Fibroblast of skin of left biceps (primary cell): ENCODE data around the gene SOCS1.

Experiments used
- DNase-seq, 2 experiments: peaks; one replicate each; pipeline ENCODE4 v3.0.0-alpha.2; 2013; ENCODE audit warnings: low read depth in 2 of 2

The SOCS1 gene

DNA sequence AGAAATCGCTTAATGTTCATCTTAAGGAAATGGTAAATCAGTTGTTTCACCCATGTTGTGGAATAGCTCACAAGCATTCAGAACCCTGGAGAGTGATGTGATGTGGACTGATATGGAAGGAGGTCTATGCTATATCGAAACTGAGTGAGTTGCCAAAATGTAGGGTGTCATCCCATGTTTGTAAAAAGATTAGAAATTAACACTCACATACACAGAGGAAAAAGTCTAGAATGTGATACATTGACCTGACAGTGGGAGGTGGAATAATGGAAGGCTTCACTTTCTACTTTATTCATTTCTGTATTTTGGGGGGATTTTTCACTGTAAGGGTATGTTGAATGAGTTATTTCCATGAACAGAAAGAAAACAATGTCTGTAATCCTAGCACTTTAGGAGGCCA is 29.8 kb upstream of the SOCS1 start:
- DNase-seq, result no peak

DNA sequence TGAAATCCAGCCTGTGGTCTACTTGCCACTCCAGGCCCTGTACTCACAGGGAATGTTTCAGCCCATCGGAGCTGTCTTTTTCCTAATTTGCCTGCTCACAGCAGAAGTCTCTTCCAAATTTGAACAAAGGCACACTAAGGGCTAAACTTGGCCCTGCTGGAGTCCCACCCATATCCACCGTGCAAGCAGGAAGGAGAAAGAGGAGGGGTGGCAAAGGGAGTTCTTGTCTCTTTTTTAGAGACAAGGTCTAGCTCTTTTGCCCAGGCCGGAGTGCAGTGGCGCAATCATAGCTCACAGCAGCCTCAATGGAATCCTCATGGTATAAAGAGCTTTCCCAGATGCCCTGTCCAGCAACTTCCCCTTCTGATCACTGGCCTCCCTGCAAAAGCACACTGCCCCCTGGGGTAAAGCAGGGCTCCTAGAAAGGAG is 27.8 kb upstream of the SOCS1 start:
- DNase-seq, result no peak

DNA sequence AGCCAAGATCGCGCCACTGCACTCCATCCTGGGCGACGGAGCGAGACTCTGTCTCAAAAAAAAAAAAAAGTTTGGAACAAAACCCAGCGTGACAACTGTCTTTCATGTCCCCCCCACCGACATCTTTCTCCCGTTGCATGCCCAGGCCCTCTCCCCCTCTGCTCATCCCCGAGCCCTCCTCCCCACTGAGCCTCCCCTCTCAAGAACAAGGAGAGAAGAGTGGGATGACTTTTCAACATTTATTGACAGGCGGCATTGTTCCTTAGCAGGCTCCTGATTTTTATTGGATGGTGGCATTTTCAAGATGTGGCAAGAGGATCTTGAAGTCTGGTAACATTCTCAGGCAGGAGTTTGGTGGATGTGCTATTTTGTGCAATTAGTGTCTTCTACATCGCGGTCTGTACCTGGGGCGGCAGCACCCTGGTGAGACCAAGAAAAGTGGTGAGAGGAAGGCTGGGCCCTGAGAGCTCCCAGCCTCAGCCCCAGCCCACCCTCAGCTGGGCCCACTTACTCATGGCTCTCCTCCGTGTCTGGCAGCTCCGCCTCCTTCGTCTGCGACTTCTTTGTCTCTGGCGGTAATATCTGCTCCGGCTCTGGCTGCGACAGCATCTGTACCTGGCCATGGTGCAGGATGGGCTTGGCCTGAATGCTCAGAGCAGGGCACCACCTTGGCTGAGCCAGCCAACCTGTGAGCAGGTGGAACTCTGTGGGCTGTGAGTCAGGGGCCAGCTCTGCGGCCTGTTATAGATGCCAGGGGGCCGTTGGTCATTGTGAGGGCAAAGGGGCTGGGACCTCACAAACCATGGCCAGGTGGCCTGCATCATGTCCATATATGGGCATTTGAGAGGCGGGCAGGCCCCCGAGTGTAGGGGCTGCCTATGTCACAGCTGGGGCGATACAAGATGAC is 24.9 kb upstream of the SOCS1 start, which contains the start of gene PRM1:
Gene PRM1 (minus strand): TSS at position 715 of the 907 bp plus-strand sequence. CDS start 92 bp downstream, at position 623.
- no peak for DNase-seq

DNA sequence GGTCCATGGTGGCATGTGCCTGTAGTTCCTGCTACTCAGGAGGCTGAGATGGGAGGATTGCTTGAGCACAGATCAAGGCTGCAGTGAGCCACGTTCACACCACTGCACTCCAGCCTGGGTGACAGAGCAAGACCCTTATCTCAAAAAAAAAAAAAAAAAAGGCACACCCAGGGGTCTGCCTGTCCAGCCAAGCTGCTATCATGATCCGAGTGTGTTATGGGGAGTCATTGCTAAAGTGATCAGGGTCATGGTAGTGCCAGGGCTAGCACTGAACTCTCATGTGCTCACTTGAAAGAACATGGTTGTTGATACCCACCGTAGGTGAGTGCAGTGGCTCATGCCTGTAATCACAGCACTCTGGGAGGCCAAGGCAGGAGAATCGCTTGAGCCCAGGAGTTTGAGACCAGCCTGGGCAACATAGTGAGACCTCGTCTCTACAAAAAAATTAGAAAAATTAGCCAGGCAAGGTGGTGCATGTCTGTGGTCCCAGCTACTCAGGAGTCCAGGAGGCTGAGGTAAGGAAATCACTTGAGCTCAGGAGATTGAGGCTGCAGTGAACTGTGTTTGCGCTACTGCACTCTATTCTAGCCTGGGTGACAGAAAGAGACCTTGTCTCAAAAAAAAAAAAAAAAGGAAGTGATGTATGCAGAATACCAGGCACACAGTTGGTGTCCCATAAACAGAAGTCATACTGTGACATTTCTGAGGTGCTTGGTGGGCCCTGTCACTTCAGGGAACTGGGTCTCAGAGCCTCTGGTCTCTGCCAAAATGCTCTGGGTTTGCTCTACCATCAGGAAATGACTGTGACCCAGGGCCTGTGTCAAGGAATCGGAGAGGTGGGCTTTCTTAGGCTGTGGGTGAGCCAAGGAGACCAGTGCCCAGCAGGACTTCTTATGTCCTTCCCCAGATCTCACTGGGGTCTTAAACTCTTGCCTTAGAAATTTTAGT is 23.0 kb upstream of the SOCS1 start:
- no peak for DNase-seq

DNA sequence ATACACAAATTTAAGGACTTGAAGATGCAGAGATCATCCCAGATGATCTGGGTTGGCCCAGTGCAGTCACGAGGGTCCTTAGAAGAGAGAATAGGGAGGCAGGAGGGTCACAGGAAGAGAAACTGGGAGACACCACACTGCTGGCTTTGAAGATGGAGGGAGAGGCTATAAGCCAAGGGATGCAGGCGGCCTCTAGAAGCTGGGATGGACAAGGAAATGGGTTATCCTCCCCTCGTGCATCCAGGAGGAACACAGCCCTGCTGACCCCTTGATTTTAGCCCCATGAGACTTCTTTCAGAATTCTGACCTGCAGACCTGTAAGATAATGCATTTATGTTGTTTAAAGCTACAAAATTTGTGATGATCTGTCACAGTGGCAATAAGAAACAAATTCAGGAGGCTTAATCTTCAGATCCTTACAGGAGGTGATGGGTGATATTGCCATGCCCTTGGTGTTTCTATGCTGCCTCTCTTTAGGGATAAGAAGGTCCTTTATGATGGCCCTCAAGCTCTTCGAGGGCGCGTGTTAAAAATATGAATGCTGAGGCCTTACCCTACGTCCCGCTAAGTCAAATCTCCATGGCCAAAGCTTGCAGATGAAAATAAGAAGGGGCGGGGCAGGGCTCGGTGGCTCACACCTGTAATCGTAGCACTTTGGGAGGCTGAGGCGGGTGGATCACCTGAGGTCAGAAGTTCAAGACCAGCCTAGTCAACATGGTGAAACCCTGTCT is 21.8 kb upstream of the SOCS1 start:
- DNase-seq, result no peak

DNA sequence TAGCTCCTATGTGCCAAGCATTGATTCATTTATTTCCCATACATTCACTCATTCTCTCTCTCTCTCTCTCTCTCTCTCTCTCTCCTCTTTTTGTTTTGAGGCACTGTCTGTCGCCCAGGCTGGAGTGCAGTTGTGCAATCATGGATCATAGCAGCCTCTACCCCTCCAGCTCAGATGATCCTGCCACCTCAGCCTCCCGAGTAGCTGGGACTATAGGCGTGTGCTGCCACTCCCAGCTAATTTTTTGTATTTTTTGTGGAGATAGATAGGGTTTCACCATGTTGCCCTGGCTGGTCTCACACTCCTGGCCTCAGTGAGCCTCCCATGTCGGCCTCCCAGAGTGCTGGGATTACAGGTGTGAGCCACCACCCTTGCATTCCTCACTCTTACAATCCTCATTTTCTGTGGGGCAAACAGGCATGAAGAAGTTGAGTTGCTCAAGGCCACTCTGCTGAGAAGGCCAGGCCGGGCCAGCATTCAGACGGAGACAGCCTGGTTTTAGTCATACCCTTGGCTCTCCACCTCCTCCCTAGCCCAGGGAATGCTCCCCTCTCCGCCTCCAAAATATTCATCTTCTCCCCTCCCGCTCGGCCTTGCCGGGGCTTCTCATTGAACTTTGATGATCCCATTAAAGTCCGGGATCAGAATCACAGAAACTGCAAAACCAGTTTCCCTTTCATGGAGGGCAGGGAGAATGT is 21.0 kb upstream of the SOCS1 start:
- DNase-seq, result no peak

DNA sequence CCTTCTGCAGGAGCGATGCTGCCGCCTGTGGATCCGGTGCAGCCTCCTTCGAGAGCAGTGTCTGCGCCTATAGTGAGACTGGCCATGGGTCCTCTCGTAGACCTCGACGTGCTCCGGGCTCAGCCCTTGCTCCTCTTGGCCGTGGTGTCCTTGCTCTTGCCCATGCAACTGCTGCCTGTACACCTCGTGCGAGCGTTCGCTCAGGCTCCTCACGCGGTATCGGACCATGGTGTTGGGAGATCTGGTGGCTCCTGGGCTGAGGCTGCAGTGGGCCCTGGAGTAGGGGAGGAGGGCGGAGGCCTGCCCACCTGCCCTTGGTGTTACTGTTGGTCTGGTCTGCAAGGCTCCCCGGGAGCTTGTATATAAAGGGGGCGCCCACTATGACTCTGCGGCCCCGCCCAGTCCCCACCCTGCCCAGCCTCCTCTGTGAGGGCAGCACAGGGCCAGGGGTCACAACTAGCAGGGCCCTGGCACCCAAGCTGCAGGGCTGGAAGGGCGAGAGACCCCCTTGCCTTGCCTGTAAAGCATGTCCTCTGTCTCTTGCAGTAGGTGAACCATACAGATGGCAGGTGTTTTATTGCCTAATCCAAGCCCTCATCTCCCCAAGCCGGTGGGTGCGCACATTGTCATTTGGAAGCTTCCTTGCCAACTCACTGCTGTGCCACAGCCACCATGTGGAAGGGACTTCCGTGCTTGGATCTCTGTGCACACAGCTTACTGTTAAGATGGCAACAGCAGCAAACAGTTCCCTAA is 20.3 kb upstream of the SOCS1 start, which contains the start of gene PRM2:
Gene PRM2 (minus strand): TSS at position 338 of the 753 bp plus-strand sequence. CDS start 110 bp downstream, at position 228.
- DNase-seq, result no peak

DNA sequence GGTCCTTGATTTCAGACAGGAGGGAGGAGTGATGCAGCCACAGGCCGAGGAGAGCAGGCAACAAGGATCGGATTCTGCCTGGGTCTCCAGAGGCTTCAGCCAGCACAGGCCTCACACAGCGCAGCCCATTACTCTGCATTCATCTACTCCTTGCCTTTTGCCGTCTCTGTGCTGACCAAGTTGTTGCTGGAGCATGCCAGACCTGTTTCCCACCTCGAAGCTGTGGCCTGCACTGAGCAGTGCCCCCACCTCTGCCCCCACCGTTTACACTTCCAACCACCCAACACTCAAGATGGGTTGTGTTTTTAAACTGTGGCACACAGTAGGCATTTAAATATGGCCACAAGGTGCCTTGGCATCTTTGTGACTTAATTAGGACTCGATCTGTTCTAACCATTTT is 19.0 kb upstream of the SOCS1 start:
- no peak for DNase-seq

DNA sequence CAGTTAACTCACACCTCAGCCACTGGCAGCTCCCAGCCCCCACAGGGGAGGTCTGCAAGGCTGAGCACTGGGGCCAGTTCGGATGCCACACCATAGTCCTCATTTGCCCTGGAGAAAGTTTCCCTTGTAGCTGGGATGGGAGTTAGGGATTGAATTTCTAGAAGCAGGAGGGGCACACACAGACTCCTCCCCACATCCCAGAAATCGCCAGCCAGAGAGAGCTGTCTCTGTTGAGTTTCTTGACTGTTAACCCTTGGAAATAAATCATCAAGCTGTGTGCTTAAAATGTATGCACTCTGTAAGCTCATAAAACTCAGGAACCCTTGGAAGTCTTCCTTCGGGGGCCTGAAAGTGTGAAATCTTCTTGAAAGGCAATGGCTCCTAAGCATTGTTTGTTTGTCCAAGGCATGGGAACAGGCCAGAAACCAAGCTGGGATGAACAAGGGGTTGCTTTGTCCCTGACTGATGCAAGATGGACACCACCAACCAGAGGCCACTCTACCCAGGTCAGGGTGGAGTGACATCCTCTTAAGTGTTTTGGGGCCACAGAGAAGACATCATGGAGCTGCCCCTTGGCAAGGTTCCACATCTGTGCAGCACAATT is 17.8 kb upstream of the SOCS1 start:
- no peak for DNase-seq

DNA sequence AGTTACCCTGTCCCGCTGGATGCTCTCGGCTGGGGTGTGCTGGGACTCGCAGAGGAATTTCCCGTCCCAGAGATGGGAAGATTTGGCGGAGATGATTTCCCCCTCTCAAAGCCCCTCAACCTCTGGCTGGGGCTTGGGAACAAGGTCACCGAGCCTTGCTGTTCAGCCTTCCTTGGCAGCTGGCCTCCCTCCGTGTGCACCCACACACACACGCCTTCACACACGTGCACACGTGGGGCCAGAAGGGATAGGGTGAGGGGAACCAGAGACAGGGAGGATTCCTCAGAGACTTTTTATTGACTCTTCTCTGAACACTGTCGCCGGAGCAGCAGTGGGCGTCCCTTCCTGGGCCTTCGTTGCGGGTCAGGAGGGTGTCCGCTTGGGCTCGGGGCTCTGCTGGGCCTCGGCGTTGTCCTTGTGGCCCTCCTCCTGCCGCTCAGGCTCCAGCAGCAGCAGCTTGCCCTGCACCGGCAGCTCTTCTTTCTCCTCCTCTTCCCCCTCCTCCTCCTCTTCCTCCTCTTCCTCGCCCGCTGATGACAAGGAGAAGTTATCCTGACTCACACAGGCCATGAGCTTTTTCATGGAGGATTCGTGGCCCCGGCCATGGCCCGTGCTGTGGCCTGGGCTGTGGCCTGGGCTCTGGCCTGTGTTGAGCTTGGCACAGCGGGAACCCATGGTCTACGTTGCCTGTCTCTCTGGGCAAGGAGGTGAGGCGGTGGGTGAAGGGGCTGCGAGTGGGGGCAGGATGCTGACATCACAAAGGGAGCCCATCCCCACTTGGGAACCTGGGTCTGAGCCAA is 17.1 kb upstream of the SOCS1 start, which contains the start of gene PRM3:
Gene PRM3 (minus strand): TSS at position 709 of the 800 bp plus-strand sequence. CDS start 34 bp downstream, at position 675.
- DNase-seq, result no peak

DNA sequence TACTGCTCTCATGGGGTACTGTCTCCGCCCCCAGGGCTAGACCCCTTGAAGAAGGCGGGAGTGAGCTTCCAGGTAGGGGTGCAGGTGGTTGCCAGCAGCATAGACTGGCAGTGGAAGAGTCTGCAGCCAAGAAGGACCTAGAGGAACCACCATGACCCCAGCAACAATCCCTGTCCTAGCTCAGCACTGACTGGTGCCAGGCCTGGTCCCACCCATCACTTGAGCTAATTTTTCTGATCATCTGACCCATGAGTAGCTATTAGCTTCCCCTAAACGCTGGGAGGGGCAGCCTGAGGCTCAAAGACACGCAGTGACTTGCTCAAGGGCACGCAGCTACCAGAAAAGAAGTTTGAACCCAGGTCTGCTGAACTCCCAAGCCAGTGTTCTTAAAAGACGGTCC is 16.5 kb upstream of the SOCS1 start:
- no peak for DNase-seq

DNA sequence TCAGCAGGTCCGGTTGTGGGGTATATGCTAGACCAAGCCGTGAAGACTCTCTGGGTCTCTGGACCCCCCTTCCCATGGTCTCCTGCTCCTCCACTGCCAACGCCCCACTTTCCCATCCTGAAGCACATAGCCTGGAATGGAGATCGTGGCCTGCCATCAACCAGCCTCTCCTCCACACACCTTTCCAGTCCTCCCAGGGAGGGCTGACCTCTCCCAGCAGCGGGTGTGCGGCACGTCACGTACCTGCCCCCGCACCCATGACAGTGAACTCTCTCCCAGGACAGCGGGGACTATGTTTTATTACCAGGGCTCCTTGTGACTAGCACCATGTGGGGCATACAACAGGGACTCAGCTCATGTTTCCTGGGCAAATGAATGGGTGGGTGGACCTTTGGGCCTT is 15.6 kb upstream of the SOCS1 start:
- no peak for DNase-seq

DNA sequence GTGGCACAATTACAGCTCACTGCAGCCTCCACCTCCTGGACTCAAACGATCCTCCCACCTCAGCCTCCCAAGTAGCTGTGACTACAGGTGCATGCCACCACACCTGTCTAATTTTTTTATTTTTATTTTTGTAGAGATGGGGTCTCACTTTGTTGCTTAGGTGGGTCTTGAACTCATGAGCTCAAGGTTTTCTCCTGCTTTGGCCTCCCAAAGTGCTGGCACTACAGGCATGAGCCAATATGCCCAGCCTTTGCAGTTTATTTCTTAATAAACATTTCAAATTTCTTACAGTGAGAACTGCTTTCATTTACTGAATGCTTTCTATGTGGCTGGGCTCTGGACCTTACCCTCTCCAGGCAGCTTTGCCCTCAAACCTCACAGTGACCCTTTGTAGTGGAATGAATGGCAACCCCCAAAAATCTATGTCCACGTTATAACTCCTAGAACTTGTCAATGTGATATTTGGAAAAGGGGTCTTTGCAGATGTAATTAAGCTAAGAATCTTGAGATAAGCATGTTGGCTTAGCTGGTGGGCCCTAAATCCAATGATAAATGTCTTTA is 14.7 kb upstream of the SOCS1 start:
- DNase-seq, result no peak

DNA sequence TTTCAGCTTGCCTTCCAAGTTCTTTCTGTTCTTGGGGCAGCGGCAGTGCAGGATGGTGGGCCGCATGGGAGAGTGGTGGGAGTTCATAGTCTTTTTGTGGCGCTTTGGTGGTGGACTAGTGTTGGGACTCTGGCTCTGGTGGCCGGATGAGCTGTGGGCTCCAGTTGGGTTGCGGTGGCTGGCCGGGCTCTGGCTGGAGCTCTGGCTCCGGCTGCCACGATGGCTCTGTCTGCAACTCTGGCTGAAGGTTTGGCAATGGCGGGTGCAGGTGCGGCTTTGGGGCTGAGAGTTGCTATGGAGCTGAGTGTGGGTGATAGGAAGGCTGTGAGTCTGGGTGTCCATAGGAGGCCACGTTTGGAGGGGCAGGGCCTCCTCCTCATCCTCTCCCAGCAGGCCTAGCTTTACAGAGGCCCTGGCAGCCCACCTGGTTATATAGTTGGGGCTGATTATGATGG is 12.9 kb upstream of the SOCS1 start, which contains the start of gene TNP2:
Gene TNP2 (minus strand): TSS at position 405 of the 455 bp plus-strand sequence. CDS start 63 bp downstream, at position 342.
- no peak for DNase-seq

DNA sequence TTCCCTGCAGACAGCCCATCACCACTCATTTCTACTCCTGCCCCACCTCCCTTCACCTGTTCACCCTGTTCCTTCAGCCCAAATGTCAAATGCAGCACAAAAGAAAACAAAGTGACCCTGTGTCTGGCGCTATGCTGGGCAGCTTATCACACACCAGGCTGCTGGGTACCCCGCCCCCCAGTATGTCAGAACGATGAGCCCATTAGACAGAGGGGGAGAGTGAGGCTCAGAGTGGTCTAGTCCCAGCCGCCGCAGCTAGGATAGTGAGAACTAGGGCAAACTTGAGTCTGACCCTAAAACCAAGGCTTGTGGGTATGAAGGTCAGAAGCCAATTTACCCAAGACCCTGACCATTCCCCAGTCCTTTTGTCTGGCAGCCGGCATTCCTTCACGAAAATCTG is 9.1 kb upstream of the SOCS1 start:
- DNase-seq, result no peak

DNA sequence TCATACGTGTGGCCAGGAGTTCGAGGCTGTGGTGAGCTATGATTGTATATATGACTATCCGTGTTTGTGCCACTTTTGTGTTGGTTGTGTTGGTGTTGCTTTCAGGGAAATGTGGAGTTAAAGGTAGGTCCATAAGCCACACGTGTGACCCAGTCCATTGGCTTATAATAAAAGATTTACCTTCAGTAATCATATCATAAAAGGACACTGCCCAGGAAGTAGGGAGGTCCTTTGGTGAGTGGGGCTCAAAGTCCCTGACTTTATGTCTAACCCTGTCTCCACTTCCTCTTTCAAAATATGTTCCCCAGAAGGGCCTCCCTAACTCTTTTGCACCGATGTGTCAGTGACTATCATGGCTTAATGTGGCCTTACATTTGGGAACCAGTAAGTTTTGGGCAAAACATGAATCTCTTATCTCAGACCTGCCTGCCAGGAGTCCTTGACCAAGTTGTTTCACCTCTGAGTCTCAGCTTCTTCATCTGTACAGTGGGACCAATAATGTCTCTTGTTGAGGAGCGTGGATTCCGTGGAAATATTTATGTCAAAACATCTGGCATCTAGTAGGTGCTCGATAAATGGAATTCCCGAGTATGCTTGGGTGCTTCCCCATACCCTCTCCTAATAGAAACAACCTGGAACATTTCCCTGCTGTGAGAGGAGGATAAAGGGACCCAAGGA is 8.3 kb upstream of the SOCS1 start:
- DNase-seq, result no peak

DNA sequence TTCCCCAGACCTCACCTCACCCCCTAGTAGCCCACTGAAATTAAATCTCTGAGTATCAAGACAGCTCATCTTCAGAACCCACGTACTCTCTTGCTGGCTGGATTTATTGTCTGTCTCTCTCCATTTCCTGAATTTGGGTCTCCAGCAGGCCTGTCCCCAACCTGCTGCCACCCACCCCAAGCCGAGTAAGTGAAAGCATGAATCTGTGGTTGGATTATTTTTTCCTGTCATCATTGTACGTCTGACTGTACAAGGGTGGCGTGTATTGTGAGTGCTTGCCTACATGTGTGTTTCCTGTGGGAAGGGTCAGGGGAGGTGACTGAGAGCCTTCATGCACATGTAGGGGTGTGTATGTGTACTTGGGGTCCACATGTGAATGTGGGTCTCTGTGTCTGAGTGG is 7.7 kb upstream of the SOCS1 start:
- no peak for DNase-seq

DNA sequence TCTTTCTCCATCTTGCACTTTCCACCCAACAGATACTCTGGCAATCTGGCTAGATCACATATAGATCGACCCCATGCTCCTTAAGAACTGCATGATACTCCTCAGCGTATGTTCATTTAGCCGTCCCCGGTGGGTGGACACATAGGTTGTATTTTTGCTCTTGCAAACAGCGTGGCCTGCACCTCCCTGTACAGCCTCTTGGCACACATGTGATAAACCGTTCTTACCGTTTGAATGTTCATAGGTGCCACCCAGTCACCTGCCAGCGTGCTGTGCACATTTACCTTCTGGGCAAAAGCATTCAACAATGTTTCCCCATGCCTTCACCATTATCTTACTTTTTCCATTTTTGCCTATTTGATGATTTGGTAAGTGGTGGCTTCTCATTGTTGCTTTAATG is 6.9 kb upstream of the SOCS1 start:
- no peak for DNase-seq
